Thoracic aorta (tissue), 2 donors: ENCODE measurements around the gene EBF4. TPM values are rescaled to one million over a fixed set of nuclear protein-coding genes. Genes with fewer than 3 reads are reported as not detected.

Experiments used
- ATAC-seq: fragments of 150-250 bp; one replicate; pipeline ENCODE4 v1.8.0; 2017; ENCODE audit warnings: low read depth; ENCODE audit not compliant: insufficient number of reproducible peaks, low FRiP score
- DNase-seq: peaks from one replicate; pipeline ENCODE4 v3.0.0-alpha.2; 2020; ENCODE audit warnings: low spot score
- H3K27ac ChIP-seq, 2 donors: fragments of 200-600 bp; sonication (generic); 1 replicate in 1 of 2; 2 replicates in 1 of 2; pipeline ENCODE4 v1.5.1; 2016; ENCODE audit warnings: mild to moderate bottlenecking in 2 of 2, moderate library complexity in 2 of 2
- H3K27me3 ChIP-seq: fragments of 200-600 bp; sonication (generic); replicated peaks from 2 replicates; pipeline ENCODE4 v1.6.0; 2016; ENCODE audit warnings: mild to moderate bottlenecking; ENCODE audit not compliant: insufficient read depth
- H3K36me3 ChIP-seq: fragments of 200-600 bp; sonication (generic); one replicate; pipeline ENCODE4 v1.5.1; 2016
- H3K4me1 ChIP-seq, 2 donors: fragments of 200-600 bp; sonication (generic); 1 replicate in 1 of 2; 2 replicates in 1 of 2; pipeline versions ENCODE4 v1.5.1 to v1.6.0; 2016; ENCODE audit warnings: low read depth in 2 of 2, mild to moderate bottlenecking in 1 of 2; ENCODE audit not compliant: control insufficient read depth in 1 of 2
- H3K4me3 ChIP-seq: fragments of 200-600 bp; sonication (generic); 2 replicates; pipeline ENCODE4 v1.5.1; 2016; ENCODE audit warnings: mild to moderate bottlenecking
- H3K9me3 ChIP-seq: fragments of 200-600 bp; sonication (generic); 2 replicates; pipeline ENCODE4 v1.5.1; 2016
- total RNA-seq, 2 donors: library from RNA; depleted of rRNA; stranded (reverse); fragments of >200 nt; gene quantifications; one replicate each; pipeline versions ENCODE4 v1.1.0 to v1.2.3, GENCODE V29; 2016
- TF ChIP-seq, protein P1 (sequence below): fragments of 200-600 bp; sonication (generic); IDR thresholded peaks from one replicate; pipeline ENCODE4 v1.5.1; 2019; ENCODE audit warnings: antibody characterized with exemption

The EBF4 gene
- total RNA-seq, 2 donors from 2014 or later, result 14.1 to 16.6 TPM

DNA sequence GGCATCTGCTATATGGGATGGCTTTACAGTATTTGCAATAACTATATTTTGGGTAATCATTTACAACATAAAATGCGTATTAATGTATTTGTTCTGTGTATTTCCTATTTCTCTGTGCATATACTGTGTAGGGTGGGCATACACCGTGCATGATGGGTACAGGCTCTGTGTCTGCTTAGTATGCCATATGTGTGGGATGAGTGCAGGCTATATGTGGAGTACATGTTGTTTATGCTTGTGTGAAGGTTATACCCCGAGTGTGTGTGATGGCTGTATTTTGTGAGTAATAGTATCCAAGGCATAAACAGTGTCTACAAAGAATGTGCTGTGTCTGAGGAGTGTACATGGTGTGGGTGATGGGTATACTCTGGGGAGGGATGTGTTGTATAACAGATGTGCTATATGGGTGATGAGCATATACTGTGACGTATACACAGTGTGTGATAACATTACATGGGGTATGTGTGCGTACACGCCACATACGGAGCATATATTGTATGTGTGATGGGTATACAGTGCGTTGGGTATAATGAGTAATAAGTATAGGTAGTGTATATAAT lies 55.2 kb downstream of the EBF4 start:
- no peak overlapping the region for H3K4me3 ChIP-seq
- TF ChIP-seq, protein P1, sequence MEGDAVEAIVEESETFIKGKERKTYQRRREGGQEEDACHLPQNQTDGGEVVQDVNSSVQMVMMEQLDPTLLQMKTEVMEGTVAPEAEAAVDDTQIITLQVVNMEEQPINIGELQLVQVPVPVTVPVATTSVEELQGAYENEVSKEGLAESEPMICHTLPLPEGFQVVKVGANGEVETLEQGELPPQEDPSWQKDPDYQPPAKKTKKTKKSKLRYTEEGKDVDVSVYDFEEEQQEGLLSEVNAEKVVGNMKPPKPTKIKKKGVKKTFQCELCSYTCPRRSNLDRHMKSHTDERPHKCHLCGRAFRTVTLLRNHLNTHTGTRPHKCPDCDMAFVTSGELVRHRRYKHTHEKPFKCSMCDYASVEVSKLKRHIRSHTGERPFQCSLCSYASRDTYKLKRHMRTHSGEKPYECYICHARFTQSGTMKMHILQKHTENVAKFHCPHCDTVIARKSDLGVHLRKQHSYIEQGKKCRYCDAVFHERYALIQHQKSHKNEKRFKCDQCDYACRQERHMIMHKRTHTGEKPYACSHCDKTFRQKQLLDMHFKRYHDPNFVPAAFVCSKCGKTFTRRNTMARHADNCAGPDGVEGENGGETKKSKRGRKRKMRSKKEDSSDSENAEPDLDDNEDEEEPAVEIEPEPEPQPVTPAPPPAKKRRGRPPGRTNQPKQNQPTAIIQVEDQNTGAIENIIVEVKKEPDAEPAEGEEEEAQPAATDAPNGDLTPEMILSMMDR, result no peak
- ATAC-seq, result no peak
- peaks cover 17 to 26% of the 10 kb centered on the region in 2 donors for H3K4me1 ChIP-seq
- H3K36me3 ChIP-seq, result no peaks in the 10 kb centered on the region
- H3K9me3 ChIP-seq, result no peaks in the 10 kb centered on the region
- DNase-seq, result no peak
- no peaks in the 10 kb centered on the region for H3K27me3 ChIP-seq
- H3K27ac ChIP-seq, result no peak overlapping the region

DNA sequence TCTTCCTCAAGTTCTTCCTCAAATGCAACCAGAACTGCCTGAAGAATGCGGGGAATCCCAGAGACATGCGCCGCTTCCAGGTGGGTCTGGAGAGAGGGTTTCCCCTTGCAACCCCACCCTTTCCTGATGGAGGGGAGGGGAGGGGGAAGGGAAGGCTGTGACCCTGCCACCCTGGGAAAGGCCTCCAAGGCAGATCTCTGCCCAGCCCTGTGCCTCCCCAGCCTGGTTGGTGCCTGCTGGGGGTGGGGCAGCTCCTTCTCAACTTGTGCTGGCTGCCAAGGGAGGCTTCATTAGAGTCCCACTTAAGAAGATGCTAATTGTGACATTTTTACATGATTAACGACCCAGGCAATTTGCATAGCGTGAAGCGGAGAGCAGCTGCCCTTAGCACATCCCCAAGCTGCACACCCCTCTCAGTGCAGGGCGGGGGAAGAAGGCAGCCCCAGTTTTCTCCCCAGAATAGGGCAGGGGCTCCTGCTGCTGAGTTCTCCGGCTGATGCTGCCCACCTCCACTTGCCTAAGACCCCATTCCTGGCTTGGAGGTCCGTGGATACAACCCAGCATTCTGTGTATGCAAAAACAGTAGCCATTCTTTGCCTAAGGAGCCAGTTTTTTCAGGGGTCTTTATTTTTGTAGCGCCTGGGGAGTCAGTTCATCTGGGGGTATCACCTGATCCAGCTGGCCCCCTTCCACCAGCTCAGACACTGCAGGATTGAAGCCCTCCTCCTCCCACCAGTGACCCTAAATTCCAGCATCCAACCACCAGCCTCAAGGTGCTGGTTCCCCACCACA lies 56.2 kb downstream of the EBF4 start:
- ATAC-seq (no peak), DNase-seq (no peak)
- Histone ChIP-seq H3K27ac (no peak overlapping the region), H3K9me3 (no peaks in the 10 kb centered on the region), H3K4me3 (no peak overlapping the region), H3K27me3 (no peaks in the 10 kb centered on the region), H3K36me3 (no peaks in the 10 kb centered on the region), H3K4me1 (peaks cover 20 to 31% of the 10 kb centered on the region in 2 donors)
- TF ChIP-seq, protein P1, result no peak

DNA sequence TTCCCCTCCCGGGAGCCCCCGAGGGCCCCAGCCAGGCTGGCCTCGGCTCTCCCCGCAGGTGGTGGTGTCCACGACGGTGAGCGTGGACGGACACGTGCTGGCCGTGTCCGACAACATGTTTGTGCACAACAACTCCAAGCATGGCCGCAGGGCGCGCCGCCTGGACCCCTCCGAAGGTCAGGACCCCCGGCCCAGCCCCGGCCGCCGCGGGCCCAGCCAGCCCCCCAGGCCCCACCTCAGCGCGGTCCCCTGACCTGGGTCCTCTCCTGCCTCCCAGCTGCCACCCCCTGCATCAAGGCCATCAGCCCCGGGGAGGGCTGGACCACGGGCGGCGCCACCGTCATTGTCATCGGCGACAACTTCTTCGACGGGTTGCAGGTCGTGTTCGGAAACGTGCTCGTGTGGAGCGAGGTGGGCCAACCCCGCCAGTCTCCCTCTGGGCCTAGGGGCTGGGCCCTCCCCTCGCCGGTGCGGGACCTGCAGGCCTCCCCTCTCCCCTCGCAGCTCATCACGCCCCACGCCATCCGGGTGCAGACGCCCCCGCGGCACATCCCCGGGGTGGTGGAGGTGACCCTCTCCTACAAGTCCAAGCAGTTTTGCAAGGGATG lies 56.9 kb downstream of the EBF4 start:
- TF ChIP-seq, protein P1, result no peak
- H3K9me3 ChIP-seq, result no peaks in the 10 kb centered on the region
- peaks cover 20 to 31% of the 10 kb centered on the region in 2 donors for H3K4me1 ChIP-seq
- H3K4me3 ChIP-seq, result no peak overlapping the region
- no peaks in the 10 kb centered on the region for H3K27me3 ChIP-seq
- H3K36me3 ChIP-seq, result no peaks in the 10 kb centered on the region
- ATAC-seq (no peak), DNase-seq (no peak)
- no peak overlapping the region for H3K27ac ChIP-seq

DNA sequence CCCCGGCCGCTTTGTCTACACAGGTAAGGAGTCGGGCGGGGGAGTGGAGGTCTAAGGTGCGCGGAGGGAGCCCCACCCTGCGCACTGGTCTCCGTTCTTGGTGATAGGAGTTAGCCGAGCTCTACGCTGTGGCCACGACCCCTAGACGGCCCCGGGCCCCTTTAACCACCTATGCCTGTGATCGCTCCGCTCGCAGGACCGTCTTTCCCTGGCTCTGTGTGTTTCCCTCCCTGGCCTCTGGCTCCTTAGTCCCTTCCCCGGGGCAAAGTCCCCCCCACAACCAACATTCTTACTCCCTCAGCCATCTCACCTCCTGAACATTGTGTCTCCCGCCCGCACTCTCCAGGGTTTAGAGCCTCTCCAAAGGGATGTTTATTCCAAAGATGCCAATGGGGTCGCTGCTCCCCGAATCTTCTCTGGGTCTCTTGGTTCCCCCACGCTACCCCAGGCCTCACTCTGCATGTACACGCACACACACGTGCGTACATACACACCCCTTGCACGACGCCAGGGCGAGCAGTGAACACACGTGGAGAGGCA lies 57.4 kb downstream of the EBF4 start:
- Histone ChIP-seq H3K9me3 (no peaks in the 10 kb centered on the region), H3K4me3 (no peak overlapping the region), H3K4me1 (peaks cover 20 to 31% of the 10 kb centered on the region in 2 donors), H3K27ac (no peak overlapping the region), H3K27me3 (no peaks in the 10 kb centered on the region), H3K36me3 (no peaks in the 10 kb centered on the region)
- TF ChIP-seq, protein P1, result no peak
- ATAC-seq, result peak; percentile 9
- DNase-seq, result no peak
